ENCODE results near the gene COG1.

DNA sequence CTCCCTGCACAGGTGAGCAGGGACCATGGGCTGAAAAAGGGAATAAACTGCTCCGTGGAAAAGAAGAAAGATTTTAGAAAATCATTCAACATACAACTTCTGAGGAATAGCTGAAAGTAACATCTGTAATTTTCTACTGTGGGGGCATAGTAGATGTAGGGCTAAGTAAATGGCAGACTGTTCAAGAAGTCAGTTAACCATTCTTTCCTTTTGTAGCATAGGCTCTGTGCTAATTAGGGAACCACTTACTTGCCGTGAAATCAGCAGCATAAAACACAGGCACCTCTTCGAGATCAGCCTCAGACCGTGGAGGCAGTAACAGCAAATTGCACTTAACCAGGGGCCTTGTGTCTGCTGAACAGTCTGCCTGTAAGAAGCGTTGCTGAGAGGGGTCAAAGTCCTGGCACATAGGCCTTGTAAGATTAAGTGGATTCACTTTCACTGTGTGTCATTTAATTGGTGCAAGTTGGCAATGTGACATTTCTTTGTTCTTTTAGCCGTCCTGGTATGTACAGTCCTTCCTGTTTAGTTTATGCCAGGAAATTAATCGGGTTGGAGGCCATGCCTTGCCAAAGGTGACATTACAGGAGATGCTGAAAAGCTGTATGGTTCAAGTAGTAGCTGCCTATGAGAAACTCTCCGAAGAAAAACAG, 10.4 kb downstream of the COG1 start:
- TF ChIP-seq, protein P1, sequence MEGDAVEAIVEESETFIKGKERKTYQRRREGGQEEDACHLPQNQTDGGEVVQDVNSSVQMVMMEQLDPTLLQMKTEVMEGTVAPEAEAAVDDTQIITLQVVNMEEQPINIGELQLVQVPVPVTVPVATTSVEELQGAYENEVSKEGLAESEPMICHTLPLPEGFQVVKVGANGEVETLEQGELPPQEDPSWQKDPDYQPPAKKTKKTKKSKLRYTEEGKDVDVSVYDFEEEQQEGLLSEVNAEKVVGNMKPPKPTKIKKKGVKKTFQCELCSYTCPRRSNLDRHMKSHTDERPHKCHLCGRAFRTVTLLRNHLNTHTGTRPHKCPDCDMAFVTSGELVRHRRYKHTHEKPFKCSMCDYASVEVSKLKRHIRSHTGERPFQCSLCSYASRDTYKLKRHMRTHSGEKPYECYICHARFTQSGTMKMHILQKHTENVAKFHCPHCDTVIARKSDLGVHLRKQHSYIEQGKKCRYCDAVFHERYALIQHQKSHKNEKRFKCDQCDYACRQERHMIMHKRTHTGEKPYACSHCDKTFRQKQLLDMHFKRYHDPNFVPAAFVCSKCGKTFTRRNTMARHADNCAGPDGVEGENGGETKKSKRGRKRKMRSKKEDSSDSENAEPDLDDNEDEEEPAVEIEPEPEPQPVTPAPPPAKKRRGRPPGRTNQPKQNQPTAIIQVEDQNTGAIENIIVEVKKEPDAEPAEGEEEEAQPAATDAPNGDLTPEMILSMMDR (IDR thresholded peaks at IDR 0.05), result no peak
- TF ChIP-seq POLR2A (IDR thresholded peaks at IDR 0.05), result no peak

Data from transverse colon (tissue), 3 donors.